CD8-positive, alpha-beta memory T cell (primary cell): ENCODE results near the gene TAS2R10. TPM values are rescaled to one million over a fixed set of nuclear protein-coding genes. Genes with fewer than 3 reads are reported as not detected.

ENCODE experiments used
- CTCF ChIA-PET: fragments of 350-600 bp; sonication (Branson Sonifier 250); formaldehyde crosslinking; loops from one replicate; lab custom pipeline; 2021; ENCODE audit warnings: antibody characterized with exemption; lab: Charles Lee
- POLR2A ChIA-PET: fragments of 350-600 bp; sonication (Branson Sonifier 250); formaldehyde crosslinking; loops from one replicate; lab custom pipeline; 2021; ENCODE audit warnings: antibody characterized with exemption; lab: Charles Lee
- DNase-seq, 5 donors: peaks; one replicate each; pipeline versions ENCODE4 v3.0.0 to v3.0.0-alpha.2; 2020 to 2022; ENCODE audit warnings: mixed read lengths in 1 of 5
- H3K27ac ChIP-seq: one replicate; pipeline ENCODE4 v1.7.0; 2013; ENCODE audit warnings: low read depth, mild to moderate bottlenecking, low read length, moderate library complexity
- H3K27me3 ChIP-seq: 2 replicates; pipeline ENCODE4 v1.7.0; 2013; ENCODE audit warnings: low read length, mild to moderate bottlenecking; ENCODE audit not compliant: insufficient read depth, poor library complexity, severe bottlenecking
- H3K36me3 ChIP-seq: 2 replicates; pipeline ENCODE4 v1.7.0; 2013; ENCODE audit warnings: mild to moderate bottlenecking, low read length, moderate library complexity; ENCODE audit not compliant: insufficient read depth
- H3K4me1 ChIP-seq: 2 replicates; pipeline ENCODE4 v1.7.0; 2013; ENCODE audit warnings: mild to moderate bottlenecking, low read length, moderate library complexity; ENCODE audit not compliant: insufficient read depth
- H3K4me3 ChIP-seq: 2 replicates; pipeline ENCODE4 v1.7.0; 2013; ENCODE audit warnings: mild to moderate bottlenecking, low read length
- H3K9me3 ChIP-seq: 2 replicates; pipeline ENCODE4 v1.7.0; 2013; ENCODE audit warnings: mild to moderate bottlenecking, low read length
- H3K27ac Mint-ChIP-seq, 8 donors: one replicate each; pipeline ENCODE4 v1.8.0; 2020 to 2021; ENCODE audit warnings: mixed read lengths in 8 of 8, mild to moderate bottlenecking in 6 of 8, inconsistent platforms in 3 of 8, moderate library complexity in 3 of 8
- H3K27me3 Mint-ChIP-seq, 2 donors: one replicate each; pipeline ENCODE4 v1.8.0; 2020 to 2021; ENCODE audit warnings: mixed read lengths in 2 of 2, mild to moderate bottlenecking in 1 of 2, moderate library complexity in 1 of 2
- H3K36me3 Mint-ChIP-seq, 3 donors: one replicate each; pipeline ENCODE4 v1.8.0; 2020 to 2021; ENCODE audit warnings: mixed read lengths in 3 of 3, inconsistent platforms in 1 of 3, mild to moderate bottlenecking in 1 of 3
- H3K4me1 Mint-ChIP-seq, 3 donors: one replicate each; pipeline ENCODE4 v1.8.0; 2020 to 2021; ENCODE audit warnings: mixed read lengths in 3 of 3, inconsistent platforms in 1 of 3, mild to moderate bottlenecking in 1 of 3
- H3K4me3 Mint-ChIP-seq, 7 donors: one replicate each; pipeline ENCODE4 v1.8.0; 2020 to 2021; ENCODE audit warnings: mixed read lengths in 7 of 7, mild to moderate bottlenecking in 6 of 7, moderate library complexity in 4 of 7, inconsistent platforms in 2 of 7
- H3K9me3 Mint-ChIP-seq, 5 donors: one replicate each; pipeline ENCODE4 v1.8.0; 2020 to 2022; ENCODE audit warnings: mixed read lengths in 5 of 5, mild to moderate bottlenecking in 3 of 5, moderate library complexity in 2 of 5, inconsistent platforms in 1 of 5
- polyA plus RNA-seq: library from polyadenylated mRNA; unstranded; fragments of 300-500 nt; fragmentation: Illumina TruSeq; gene quantifications from one replicate; pipeline ENCODE4 v1.2.3, GENCODE V29; 2021
- total RNA-seq, 2 experiments: library from RNA; stranded (reverse); gene quantifications; one replicate each; pipeline ENCODE4 v1.2.3, GENCODE V29; 2021

Gene TAS2R10
- total and polyA plus RNA-seq, 3 experiments from 2014 or later: 0.22 to 0.28 TPM; not detected in 1

- ChIA-PET CTCF (interaction anchor here (1.0 kb wide), 1 partner anchor 13 kb away, joined by 3 read pairs; no protein-coding TSS in a partner anchor), POLR2A (no interaction called here)
- no peaks in the 10 kb centered on the region for H3K27me3 Mint-ChIP-seq
- no peak within 1 kb of the TSS for H3K27ac ChIP-seq
- peak within 1 kb of the TSS in 4 of 8 donors; percentile 7 to 64 (median 35) for H3K27ac Mint-ChIP-seq
- no peak within 1 kb of the TSS for H3K4me3 Mint-ChIP-seq
- no peaks in the 10 kb centered on the region for H3K9me3 ChIP-seq
- peaks cover 29% of the 10 kb centered on the region for H3K4me1 ChIP-seq
- peak in 2 of 5 donors; percentile 5 to 51 for DNase-seq
- peaks cover 40 to 50% (median 40%) of the 10 kb centered on the region in 3 donors for H3K4me1 Mint-ChIP-seq
- no peaks in the 10 kb centered on the region for H3K9me3 Mint-ChIP-seq
- H3K4me3 ChIP-seq: no peak within 1 kb of the TSS
- H3K36me3 ChIP-seq: no peaks in the 10 kb centered on the region
- H3K27me3 ChIP-seq: no peaks in the 10 kb centered on the region
- H3K36me3 Mint-ChIP-seq: peaks cover 20 to 23% (median 23%) of the 10 kb centered on the region in 3 donors
Observed at GRCh38 chr12:10849425-10849878, 23.3 kb upstream of the TAS2R10 start, which contains the start of gene PRR4. Gene PRR4 (minus strand): TSS chr12:10849475. CDS start chr12:10849437, 38 bp downstream.

GRCh38 chr12:10847744-10848143 is 21.6 kb upstream of the TAS2R10 start:
- H3K4me1 ChIP-seq: peaks cover 29% of the 10 kb centered on the region
- H3K27ac ChIP-seq: no peak overlapping the region
- H3K4me1 Mint-ChIP-seq: peaks cover 36 to 42% (median 37%) of the 10 kb centered on the region in 3 donors
- no peak for DNase-seq
- H3K4me3 Mint-ChIP-seq: no peak overlapping the region
- no peaks in the 10 kb centered on the region for H3K9me3 Mint-ChIP-seq
- ChIA-PET CTCF (no interaction called here), POLR2A (no interaction called here)
- H3K36me3 ChIP-seq: no peaks in the 10 kb centered on the region
- H3K36me3 Mint-ChIP-seq: peaks cover 20 to 21% (median 21%) of the 10 kb centered on the region in 3 donors
- H3K4me3 ChIP-seq: no peak overlapping the region
- H3K27ac Mint-ChIP-seq: peak overlapping the region in 2 of 8 donors; percentile 53 to 55
- no peaks in the 10 kb centered on the region for H3K27me3 ChIP-seq
- H3K9me3 ChIP-seq: no peaks in the 10 kb centered on the region
- H3K27me3 Mint-ChIP-seq: no peaks in the 10 kb centered on the region

- DNase-seq: no peak
- peak overlapping the region in 1 of 8 donors; percentile 40 for H3K27ac Mint-ChIP-seq
- H3K27me3 ChIP-seq: no peaks in the 10 kb centered on the region
- POLR2A ChIA-PET: no interaction called here
- peaks cover 13 to 23% (median 18%) of the 10 kb centered on the region in 3 donors for H3K36me3 Mint-ChIP-seq
- no peaks in the 10 kb centered on the region for H3K4me1 Mint-ChIP-seq
- no peak overlapping the region for H3K4me3 ChIP-seq
- no peaks in the 10 kb centered on the region for H3K4me1 ChIP-seq
- H3K9me3 ChIP-seq: no peaks in the 10 kb centered on the region
- peaks cover 0 to 4% (median 0%) of the 10 kb centered on the region in 5 donors for H3K9me3 Mint-ChIP-seq
- no peak overlapping the region for H3K27ac ChIP-seq
- H3K27me3 Mint-ChIP-seq: no peaks in the 10 kb centered on the region
- no peaks in the 10 kb centered on the region for H3K36me3 ChIP-seq
- H3K4me3 Mint-ChIP-seq: no peak overlapping the region
- CTCF ChIA-PET: no interaction called here
Observed at GRCh38 chr12:10842862-10843261, 16.7 kb upstream of the TAS2R10 start.

- Mint-ChIP-seq H3K9me3 (peaks cover 0 to 7% (median 0%) of the 10 kb centered on the region in 5 donors), H3K4me1 (no peaks in the 10 kb centered on the region), H3K36me3 (peaks cover 5 to 8% (median 5%) of the 10 kb centered on the region in 3 donors), H3K27me3 (no peaks in the 10 kb centered on the region), H3K4me3 (no peak overlapping the region), H3K27ac (no peak overlapping the region)
- Histone ChIP-seq H3K36me3 (no peaks in the 10 kb centered on the region), H3K27ac (no peak overlapping the region), H3K27me3 (no peaks in the 10 kb centered on the region), H3K9me3 (no peaks in the 10 kb centered on the region), H3K4me3 (no peak overlapping the region), H3K4me1 (no peaks in the 10 kb centered on the region)
- no peak for DNase-seq
- ChIA-PET CTCF (no interaction called here), POLR2A (no interaction called here)
Observed at GRCh38 chr12:10838461-10838860, 12.3 kb upstream of the TAS2R10 start.

GRCh38 chr12:10829994-10830393 is 3.8 kb upstream of the TAS2R10 start:
- Histone ChIP-seq H3K4me1 (no peaks in the 10 kb centered on the region), H3K36me3 (no peaks in the 10 kb centered on the region), H3K4me3 (no peak overlapping the region), H3K9me3 (no peaks in the 10 kb centered on the region), H3K27me3 (no peaks in the 10 kb centered on the region), H3K27ac (no peak overlapping the region)
- H3K4me3 Mint-ChIP-seq: no peak overlapping the region
- ChIA-PET POLR2A (no interaction called here), CTCF (no interaction called here)
- H3K36me3 Mint-ChIP-seq: no peaks in the 10 kb centered on the region
- DNase-seq: no peak
- H3K4me1 Mint-ChIP-seq: no peaks in the 10 kb centered on the region
- H3K9me3 Mint-ChIP-seq: no peaks in the 10 kb centered on the region
- no peak overlapping the region for H3K27ac Mint-ChIP-seq
- no peaks in the 10 kb centered on the region for H3K27me3 Mint-ChIP-seq

GRCh38 chr12:10824957-10825356 is 1.2 kb downstream of the TAS2R10 start:
- no peak for DNase-seq
- ChIA-PET CTCF (no interaction called here), POLR2A (no interaction called here)
- H3K27ac ChIP-seq: no peak overlapping the region
- H3K4me1 ChIP-seq: no peaks in the 10 kb centered on the region
- no peaks in the 10 kb centered on the region for H3K9me3 Mint-ChIP-seq
- no peaks in the 10 kb centered on the region for H3K9me3 ChIP-seq
- H3K36me3 Mint-ChIP-seq: no peaks in the 10 kb centered on the region
- no peaks in the 10 kb centered on the region for H3K27me3 Mint-ChIP-seq
- no peaks in the 10 kb centered on the region for H3K36me3 ChIP-seq
- H3K4me3 Mint-ChIP-seq: no peak overlapping the region
- H3K4me3 ChIP-seq: no peak overlapping the region
- H3K27me3 ChIP-seq: no peaks in the 10 kb centered on the region
- no peak overlapping the region for H3K27ac Mint-ChIP-seq
- no peaks in the 10 kb centered on the region for H3K4me1 Mint-ChIP-seq

- no peaks in the 10 kb centered on the region for H3K4me1 Mint-ChIP-seq
- no peaks in the 10 kb centered on the region for H3K36me3 ChIP-seq
- H3K4me3 Mint-ChIP-seq: no peak overlapping the region
- H3K27me3 Mint-ChIP-seq: peaks cover 15 to 54% of the 10 kb centered on the region in 2 donors
- H3K4me1 ChIP-seq: no peaks in the 10 kb centered on the region
- H3K36me3 Mint-ChIP-seq: no peaks in the 10 kb centered on the region
- no peaks in the 10 kb centered on the region for H3K9me3 Mint-ChIP-seq
- H3K27ac Mint-ChIP-seq: no peak overlapping the region
- ChIA-PET CTCF (no interaction called here), POLR2A (no interaction called here)
- no peak overlapping the region for H3K27ac ChIP-seq
- no peaks in the 10 kb centered on the region for H3K9me3 ChIP-seq
- no peaks in the 10 kb centered on the region for H3K27me3 ChIP-seq
- no peak for DNase-seq
- H3K4me3 ChIP-seq: no peak overlapping the region
Observed at GRCh38 chr12:10811883-10812536, 14.1 kb downstream of the TAS2R10 start.

- Mint-ChIP-seq H3K27me3 (peaks cover 17 to 67% of the 10 kb centered on the region in 2 donors), H3K4me1 (no peaks in the 10 kb centered on the region), H3K4me3 (no peak within 1 kb of the TSS), H3K36me3 (no peaks in the 10 kb centered on the region), H3K27ac (no peak within 1 kb of the TSS), H3K9me3 (no peaks in the 10 kb centered on the region)
- no peak within 1 kb of the TSS for H3K4me3 ChIP-seq
- no peak for DNase-seq
- CTCF ChIA-PET: no interaction called here
- no peaks in the 10 kb centered on the region for H3K36me3 ChIP-seq
- H3K27me3 ChIP-seq: no peaks in the 10 kb centered on the region
- no peaks in the 10 kb centered on the region for H3K4me1 ChIP-seq
- POLR2A ChIA-PET: interaction anchor here (0.6 kb wide), 1 partner anchor 395 kb away, joined by 3 read pairs; no protein-coding TSS in a partner anchor
- H3K27ac ChIP-seq: no peak within 1 kb of the TSS
- no peaks in the 10 kb centered on the region for H3K9me3 ChIP-seq
Observed at GRCh38 chr12:10810068-10810467, 16.1 kb downstream of the TAS2R10 start, which contains the start of gene TAS2R9. Gene TAS2R9 (minus strand): TSS chr12:10810168. CDS start chr12:10810075, 93 bp downstream.
